WTC11 (cell line): ENCODE results near the gene THUMPD1. TPM values are rescaled to one million over a fixed set of nuclear protein-coding genes. Genes with fewer than 3 reads are reported as not detected.

Experiments
- ATAC-seq: fragments of 200-7000 bp; cut with Tn5 transposase; 2 replicates; pipeline ENCODE4 v1.10.0; 2021; ENCODE audit warnings: mild to moderate bottlenecking, moderate library complexity
- CTCF ChIA-PET: fragments of 300-600 bp; sonication (Branson Sonifier 250); formaldehyde crosslinking; loops from one replicate; lab custom pipeline; 2021; ENCODE audit warnings: antibody characterized with exemption; lab: Charles Lee
- POLR2A ChIA-PET: fragments of 350-600 bp; sonication (Branson Sonifier 250); formaldehyde crosslinking; loops from one replicate; lab custom pipeline; 2021; ENCODE audit warnings: antibody characterized with exemption; lab: Charles Lee
- DNase-seq: peaks from one replicate; pipeline ENCODE4 v3.0.0; 2021; ENCODE audit warnings: low spot score
- H3K27ac Mint-ChIP-seq: 2 replicates; pipeline ENCODE4 v1.8.0; 2021; ENCODE audit warnings: mixed read lengths
- H3K27me3 Mint-ChIP-seq: 2 replicates; pipeline ENCODE4 v1.8.0; 2021; ENCODE audit warnings: low read depth, mild to moderate bottlenecking, moderate library complexity, mixed read lengths
- H3K36me3 Mint-ChIP-seq: 2 replicates; pipeline ENCODE4 v1.8.0; 2021; ENCODE audit warnings: mixed read lengths
- H3K4me1 Mint-ChIP-seq: 2 replicates; pipeline ENCODE4 v1.8.0; 2022; ENCODE audit warnings: mixed read lengths
- H3K4me3 Mint-ChIP-seq: 2 replicates; pipeline ENCODE4 v1.8.0; 2021; ENCODE audit warnings: mild to moderate bottlenecking, moderate library complexity, mixed read lengths
- H3K9me3 Mint-ChIP-seq: 2 replicates; pipeline ENCODE4 v1.8.0; 2021; ENCODE audit warnings: mixed read lengths
- ARID4B ChIP-seq: sonication (generic); formaldehyde crosslinking; IDR thresholded peaks from 2 replicates; pipeline ENCODE4 v1.8.0; 2023; ENCODE audit warnings: missing genetic modification reagents, mild to moderate bottlenecking, borderline replicate concordance
- CBFB ChIP-seq: sonication (generic); formaldehyde crosslinking; IDR thresholded peaks from 2 replicates; pipeline ENCODE4 v1.8.1; 2022; ENCODE audit warnings: mild to moderate bottlenecking, low read depth, missing genetic modification reagents
- ESRRA ChIP-seq: sonication (generic); formaldehyde crosslinking; IDR thresholded peaks from 2 replicates; pipeline ENCODE4 v1.8.1; 2022; ENCODE audit warnings: mild to moderate bottlenecking, missing genetic modification reagents, borderline replicate concordance
- GRHL2 ChIP-seq: fragments of 250-450 bp; sonication (Bioruptor Pico); IDR thresholded peaks from 2 replicates; pipeline ENCODE4 v1.8.0; 2022; ENCODE audit warnings: mild to moderate bottlenecking, moderate library complexity; ENCODE audit not compliant: insufficient replicate concordance, severe bottlenecking
- IRF1 ChIP-seq: sonication (generic); formaldehyde crosslinking; IDR thresholded peaks from 2 replicates; pipeline ENCODE4 v1.8.0; 2023; ENCODE audit warnings: missing genetic modification reagents
- JAZF1 ChIP-seq: fragments of 250-450 bp; sonication (Bioruptor Pico); IDR thresholded peaks from 2 replicates; pipeline ENCODE4 v1.9.0; 2021; ENCODE audit warnings: moderate library complexity, mild to moderate bottlenecking, inconsistent platforms
- MAX ChIP-seq: sonication (generic); formaldehyde crosslinking; IDR thresholded peaks from 2 replicates; pipeline ENCODE4 v1.8.0; 2022; ENCODE audit warnings: mild to moderate bottlenecking, missing genetic modification reagents
- PRRX2 ChIP-seq: fragments of 250-450 bp; sonication (Bioruptor Pico); IDR thresholded peaks from 2 replicates; pipeline ENCODE4 v1.8.0; 2021; ENCODE audit warnings: mild to moderate bottlenecking
- RELA ChIP-seq: sonication (generic); formaldehyde crosslinking; IDR thresholded peaks from 2 replicates; pipeline ENCODE4 v1.8.1; 2022; ENCODE audit warnings: missing genetic modification reagents, mild to moderate bottlenecking, borderline replicate concordance
- SMAD3 ChIP-seq: sonication (generic); formaldehyde crosslinking; IDR thresholded peaks from 2 replicates; pipeline ENCODE4 v1.8.0; 2022; ENCODE audit warnings: missing genetic modification reagents, mild to moderate bottlenecking, borderline replicate concordance
- STAT6 ChIP-seq: sonication (generic); formaldehyde crosslinking; conservative IDR thresholded peaks from 2 replicates; pipeline ENCODE4 v1.8.1; 2023; ENCODE audit warnings: mild to moderate bottlenecking, low read depth, missing genetic modification reagents, moderate library complexity
- ZBTB43 ChIP-seq: sonication (generic); formaldehyde crosslinking; IDR thresholded peaks from 2 replicates; pipeline ENCODE4 v1.8.1; 2023; ENCODE audit warnings: mild to moderate bottlenecking, missing genetic modification reagents
- ZMAT4 ChIP-seq: fragments of 250-450 bp; sonication (Bioruptor Pico); IDR thresholded peaks from 2 replicates; pipeline ENCODE4 v1.9.0; 2021; ENCODE audit warnings: mild to moderate bottlenecking
- ZNF138 ChIP-seq: sonication (generic); formaldehyde crosslinking; conservative IDR thresholded peaks from 2 replicates; pipeline ENCODE4 v1.8.1; 2022; ENCODE audit warnings: mild to moderate bottlenecking, moderate library complexity, missing genetic modification reagents
- ZNF512 ChIP-seq: sonication (generic); formaldehyde crosslinking; IDR thresholded peaks from 2 replicates; pipeline ENCODE4 v1.8.1; 2022; ENCODE audit warnings: missing genetic modification reagents, borderline replicate concordance
- total RNA-seq: library from RNA; stranded (reverse); gene quantifications from 3 replicates; pipeline ENCODE4 v1.2.3, GENCODE V29; 2021

The THUMPD1 gene
- total RNA-seq, 1 experiment from 2014 or later: 48.5 TPM

GRCh38 chr16:20768818-20769217, 27.2 kb upstream of the THUMPD1 start:
- Mint-ChIP-seq H3K27me3 (no peaks in the 10 kb centered on the region), H3K4me1 (peaks cover 11% of the 10 kb centered on the region), H3K36me3 (no peaks in the 10 kb centered on the region), H3K27ac (no peak overlapping the region)
- CTCF ChIA-PET: no interaction called here
- TF ChIP-seq CBFB (CRISPR knock-in tag) (no peak), RELA (CRISPR knock-in tag) (no peak), JAZF1 (CRISPR knock-in tag) (no peak), ESRRA (CRISPR knock-in tag) (no peak), SMAD3 (CRISPR knock-in tag) (no peak), ZMAT4 (CRISPR knock-in tag) (no peak), ARID4B (CRISPR knock-in tag) (no peak), ZNF512 (CRISPR knock-in tag) (no peak), ZNF138 (CRISPR knock-in tag) (no peak), IRF1 (CRISPR knock-in tag) (no peak), STAT6 (no peak), MAX (CRISPR knock-in tag) (no peak), ZBTB43 (CRISPR knock-in tag) (no peak)
- TF ChIP-seq, all 79 proteins: peak for 0
- no peak overlapping the region for H3K4me3 Mint-ChIP-seq
- H3K9me3 Mint-ChIP-seq: no peaks in the 10 kb centered on the region
- no peak for ATAC-seq
- POLR2A ChIA-PET: no interaction called here
- DNase-seq: no peak

- no peak for TF ChIP-seq GRHL2
- no peak for TF ChIP-seq PRRX2 (CRISPR knock-in tag)
- Mint-ChIP-seq H3K27ac (no peak overlapping the region), H3K4me1 (peaks cover 15% of the 10 kb centered on the region), H3K9me3 (no peaks in the 10 kb centered on the region), H3K4me3 (no peak overlapping the region), H3K27me3 (no peaks in the 10 kb centered on the region), H3K36me3 (no peaks in the 10 kb centered on the region)
- DNase-seq (no peak), ATAC-seq (no peak)
- ChIA-PET CTCF (no interaction called here), POLR2A (no interaction called here)
Measured at GRCh38 chr16:20768121-20768520, 26.5 kb upstream of the THUMPD1 start.
